ENCODE measurements around the gene GPR132. TPM values are rescaled to one million over a fixed set of nuclear protein-coding genes. Genes with fewer than 3 reads are reported as not detected.

GPR132 gene
- total RNA-seq, 1 experiment from 2014 or later, result 0.10 TPM

- H4K20me1 ChIP-seq (ENCODE audit: insufficient read depth), result no peaks in the 10 kb centered on the region
- RAD21 ChIA-PET (ENCODE audit: low non-redundant PET in 1 of 2, low total read pairs in 2 of 2, uncharacterized antibody in 2 of 2, unreplicated experiment in 2 of 2), result no interaction called here
- BruUV-seq (replicated peaks), result no TSS peak
- H3K4me3 ChIP-seq (replicated peaks in 1 of 2; ENCODE audit: low read depth in 1 of 2, low read length in 2 of 2), result no peak overlapping the region
- POLR2A ChIA-PET, result interaction anchor here (1.0 kb wide), 1 partner anchor 11 kb away, joined by 3 read pairs; no protein-coding TSS in a partner anchor
- H3K9ac ChIP-seq (ENCODE audit: low read length), result no peak overlapping the region
- H3K79me2 ChIP-seq (ENCODE audit: insufficient read depth, low read length), result no peaks in the 10 kb centered on the region
- H3K9me2 ChIP-seq (ENCODE audit: insufficient read depth), result no peaks in the 10 kb centered on the region
- no peaks in the 10 kb centered on the region for H3K27me3 ChIP-seq (ENCODE audit: insufficient read depth, low read length)
- DNase-seq (ENCODE audit: low read depth, low spot score) (no peak), ATAC-seq (no peak)
- CTCF ChIA-PET, result no interaction called here
- H3K4me2 ChIP-seq (ENCODE audit: low read length), result no peak overlapping the region
- H3K9me3 ChIP-seq (ENCODE audit: control insufficient read depth in 1 of 2, insufficient read depth in 1 of 2, low read depth in 1 of 2, low read length in 2 of 2), result no peaks in the 10 kb centered on the region
- H3K4me1 ChIP-seq (ENCODE audit: control insufficient read depth in 1 of 2, insufficient read depth in 2 of 2, low read length in 2 of 2), result peaks cover 0 to 13% of the 10 kb centered on the region in 2 experiments; a peak in 2 of 4 replicates
- H3K36me3 ChIP-seq (ENCODE audit: control insufficient read depth in 1 of 2, insufficient read depth in 2 of 2, low read length in 2 of 2), result no peaks in the 10 kb centered on the region
- no peak overlapping the region for H3K27ac ChIP-seq (ENCODE audit: low read depth, low read length)
- intact Hi-C loops (cut with micrococcal nuclease), result no loop called here
- H2AFZ ChIP-seq (ENCODE audit: low read depth, low read length, poor library complexity, severe bottlenecking), result no peak overlapping the region
- no peak for TF ChIP-seq JUND (IDR thresholded peaks at IDR 0.05)
- no peak for TF ChIP-seq ZNF274 (IDR thresholded peaks at IDR 0.05; ENCODE audit: low read depth, low read length)
- TF ChIP-seq MAX (IDR thresholded peaks at IDR 0.05), result no peak
- no peak for TF ChIP-seq CTCF (IDR thresholded peaks at IDR 0.05 in 2 of 3, conservative IDR thresholded peaks at IDR 0.05 in 1 of 3; ENCODE audit: borderline replicate concordance in 1 of 3, insufficient read depth in 1 of 3, low read depth in 2 of 3, low read length in 2 of 3)
- TF ChIP-seq EZH2phosphoT487 (IDR thresholded peaks at IDR 0.05; ENCODE audit: borderline replicate concordance), result no peak
- no peak for TF ChIP-seq EZH2 (IDR thresholded peaks at IDR 0.05)
- no peak for TF ChIP-seq ELF1 (IDR thresholded peaks at IDR 0.05; ENCODE audit: borderline replicate concordance, low read depth)
- TF ChIP-seq POLR2A (IDR thresholded peaks at IDR 0.05; ENCODE audit: borderline replicate concordance, extremely low read depth, insufficient read depth, insufficient read length), result no peak
- TF ChIP-seq POLR2AphosphoS5 (IDR thresholded peaks at IDR 0.05; ENCODE audit: low read depth, low read length), result no peak
- TF ChIP-seq ZFX (IDR thresholded peaks at IDR 0.05), result no peak
- TF ChIP-seq YY1 (IDR thresholded peaks at IDR 0.05; ENCODE audit: extremely low read depth, insufficient replicate concordance, low read depth, low read length), result no peak
- no peak for TF ChIP-seq RAD21 (IDR thresholded peaks at IDR 0.05; ENCODE audit: low read depth)
- no peak for TF ChIP-seq CEBPB (IDR thresholded peaks at IDR 0.05; ENCODE audit: low read depth)
- TF ChIP-seq ATF3 (IDR thresholded peaks at IDR 0.05), result no peak
- no peak for TF ChIP-seq SP1 (IDR thresholded peaks at IDR 0.05; ENCODE audit: low read depth)
- TF ChIP-seq FOSL1 (IDR thresholded peaks at IDR 0.05; ENCODE audit: low read depth), result no peak
- TF ChIP-seq ZBTB33 (IDR thresholded peaks at IDR 0.05; ENCODE audit: extremely low read depth, insufficient replicate concordance, low read length), result no peak
- no peak for TF ChIP-seq TCF7L2 (IDR thresholded peaks at IDR 0.05; ENCODE audit: borderline replicate concordance, extremely low read depth, insufficient read depth, insufficient read length)
Observed at GRCh38 chr14:105074601-105075053, 9.4 kb upstream of the GPR132 start.
